GM23338 (cell line): Measurements from ENCODE around the gene ZNF619.

Source experiments
- CTCF ChIP-seq, 2 experiments: fragments of 200-600 bp in 1 of 2; sonication (generic) in 1 of 2; conservative IDR thresholded peaks; 2 replicates each; pipeline versions ENCODE4 v1.5.1 to v1.6.1; 2016 to 2017; ENCODE audit warnings: antibody characterized with exemption in 2 of 2, low read depth in 2 of 2, mild to moderate bottlenecking in 2 of 2, moderate library complexity in 1 of 2
- EZH2 ChIP-seq: fragments of 200-600 bp; sonication (generic); IDR thresholded peaks from one replicate; pipeline ENCODE4 v1.8.0; 2017; ENCODE audit warnings: antibody characterized with exemption, mild to moderate bottlenecking, low read depth; ENCODE audit not compliant: unreplicated experiment

GRCh38 chr3:40451551-40451950 is 25.4 kb upstream of the ZNF619 start:
- no peak for TF ChIP-seq CTCF (conservative IDR thresholded peaks at IDR 0.05; ENCODE audit: low read depth in 2 of 2)
- no peak for TF ChIP-seq EZH2
